SK-N-SH treated with all-trans-retinoic acid at 6 μM for 48 hours (cell line): ENCODE measurements around the gene PLD2.

Source experiments
- ARNTL ChIP-seq: fragments of 450-650 bp; formaldehyde crosslinking; IDR thresholded peaks from 2 replicates; pipeline ENCODE4 v1.5.0; 2020; ENCODE audit warnings: low read depth, mild to moderate bottlenecking, moderate library complexity, borderline replicate concordance
- BACH2 ChIP-seq: fragments of 250-450 bp; sonication (Bioruptor Pico); IDR thresholded peaks from 2 replicates; pipeline ENCODE4 v1.9.0; 2021; ENCODE audit warnings: mild to moderate bottlenecking, borderline replicate concordance
- CREB5 ChIP-seq: fragments of 250-450 bp; sonication (Bioruptor Pico); IDR thresholded peaks from 2 replicates; pipeline ENCODE4 v1.5.1; 2020; ENCODE audit warnings: low read depth, mild to moderate bottlenecking, moderate library complexity
- CSDC2 ChIP-seq: fragments of 250-450 bp; sonication (Bioruptor Pico); IDR thresholded peaks from 2 replicates; pipeline ENCODE4 v1.5.0; 2020; ENCODE audit warnings: mild to moderate bottlenecking, moderate library complexity
- ISL1 ChIP-seq: fragments of 250-450 bp; sonication (Bioruptor Pico); IDR thresholded peaks from 2 replicates; pipeline ENCODE4 v2.1.2; 2022; ENCODE audit warnings: mild to moderate bottlenecking, moderate library complexity
- PATZ1 ChIP-seq: fragments of 250-450 bp; sonication (Bioruptor Pico); IDR thresholded peaks from 2 replicates; pipeline ENCODE4 v1.8.0; 2020; ENCODE audit warnings: mild to moderate bottlenecking, moderate library complexity, borderline replicate concordance
- TCF4 ChIP-seq: fragments of 250-450 bp; sonication (Bioruptor Pico); IDR thresholded peaks from 2 replicates; pipeline ENCODE4 v1.8.0; 2021; ENCODE audit warnings: mild to moderate bottlenecking, moderate library complexity, borderline replicate concordance
- TSHZ2 ChIP-seq: fragments of 250-450 bp; sonication (Bioruptor Pico); IDR thresholded peaks from 2 replicates; pipeline ENCODE4 v1.5.0; 2020; ENCODE audit warnings: mild to moderate bottlenecking, moderate library complexity
- ZC3H10 ChIP-seq: fragments of 250-450 bp; sonication (Bioruptor Pico); IDR thresholded peaks from 2 replicates; pipeline ENCODE4 v1.5.1; 2021; ENCODE audit warnings: mild to moderate bottlenecking, moderate library complexity
- ZFP3 ChIP-seq: fragments of 250-450 bp; sonication (Bioruptor Pico); IDR thresholded peaks from 2 replicates; pipeline ENCODE4 v1.5.0; 2020; ENCODE audit warnings: mild to moderate bottlenecking, moderate library complexity
- ZFP30 ChIP-seq: fragments of 450-650 bp; formaldehyde crosslinking; IDR thresholded peaks from 2 replicates; pipeline ENCODE4 v1.5.0; 2022; ENCODE audit warnings: mild to moderate bottlenecking, moderate library complexity
- ZNF70 ChIP-seq: fragments of 450-650 bp; formaldehyde crosslinking; IDR thresholded peaks from 2 replicates; pipeline ENCODE4 v1.5.0; 2020; ENCODE audit warnings: mild to moderate bottlenecking, moderate library complexity
- ZNF8 ChIP-seq: fragments of 450-650 bp; formaldehyde crosslinking; IDR thresholded peaks from 2 replicates; pipeline ENCODE4 v1.5.0; 2020; ENCODE audit warnings: mild to moderate bottlenecking, moderate library complexity

- TF ChIP-seq TSHZ2 (CRISPR knock-in tag) (no peak), PATZ1 (CRISPR knock-in tag) (no peak), ZNF8 (CRISPR knock-in tag) (no peak), ZFP3 (CRISPR knock-in tag) (no peak), CREB5 (no peak), BACH2 (no peak), ARNTL (CRISPR knock-in tag) (no peak), ZC3H10 (CRISPR knock-in tag) (no peak), CSDC2 (CRISPR knock-in tag) (no peak), ISL1 (CRISPR knock-in tag) (no peak), ZNF70 (CRISPR knock-in tag) (no peak), TCF4 (no peak), ZFP30 (CRISPR knock-in tag) (no peak)
These were observed 26.4 kb downstream of the PLD2 start, which contains the start of gene MINK1 for GRCh38 chr17:4833178-4833940.
